CD4-positive, alpha-beta T cell treated with Interleukin-4 for 1 hour (primary cell): ENCODE results near the gene CAMK2A.

Source experiments
- DNase-seq, 2 donors: peaks; one replicate each; pipeline ENCODE4 v3.0.0-alpha.2; 2020 to 2022

CAMK2A gene

DNA sequence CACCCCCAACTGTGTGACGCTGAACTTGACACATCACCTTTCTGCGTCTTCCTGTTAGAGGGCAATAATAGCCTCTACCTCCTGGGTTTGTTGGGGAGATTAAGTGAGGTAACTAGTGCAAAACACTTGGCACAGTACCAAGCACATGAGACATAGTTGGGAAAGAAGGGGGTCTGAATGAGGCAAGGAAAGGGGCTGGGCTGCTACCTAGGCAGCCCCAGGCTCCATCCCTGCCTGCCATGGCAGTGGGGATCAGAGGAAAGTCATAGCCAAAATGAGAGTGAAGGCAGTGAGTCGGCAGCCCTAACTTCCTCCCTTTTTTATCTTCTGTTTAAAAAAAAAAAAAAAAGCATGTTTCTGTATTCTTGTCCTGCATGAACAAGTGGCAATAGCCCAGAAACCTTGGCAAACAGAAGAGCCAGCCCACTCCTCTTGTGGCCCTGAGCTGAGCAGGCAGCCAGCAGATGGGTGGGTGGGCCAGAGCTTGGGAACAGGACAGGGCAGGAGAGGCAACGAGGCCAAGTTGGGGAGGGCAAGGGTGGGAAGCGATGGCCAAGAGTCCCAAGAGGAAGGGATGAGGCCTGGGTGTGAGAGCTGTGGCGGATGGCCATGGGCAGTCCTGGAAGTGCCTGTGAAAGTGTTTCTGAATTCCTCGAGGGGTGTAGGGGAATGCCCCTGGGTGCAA, 11.4 kb downstream of the CAMK2A start:
- no peak for DNase-seq

DNA sequence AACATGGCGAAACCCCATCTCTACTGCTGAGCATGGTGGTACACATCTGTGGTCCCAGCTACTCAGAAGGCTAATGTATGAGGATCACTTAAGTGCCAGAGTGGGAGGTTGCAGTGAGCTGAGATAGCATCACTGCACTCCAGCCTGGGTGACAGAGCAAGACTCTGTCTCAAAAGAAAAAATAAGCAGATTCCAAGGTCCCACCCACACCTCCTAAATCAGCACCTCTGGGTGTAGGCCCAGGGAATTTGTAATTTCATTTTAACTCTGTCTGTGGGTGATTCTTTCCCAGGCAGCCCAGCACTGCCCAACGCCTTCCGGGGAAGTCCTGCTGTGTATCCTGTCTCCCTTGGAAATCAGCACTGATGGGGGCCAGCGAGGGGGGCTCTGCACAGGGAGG, 12.5 kb downstream of the CAMK2A start:
- no peak for DNase-seq

DNA sequence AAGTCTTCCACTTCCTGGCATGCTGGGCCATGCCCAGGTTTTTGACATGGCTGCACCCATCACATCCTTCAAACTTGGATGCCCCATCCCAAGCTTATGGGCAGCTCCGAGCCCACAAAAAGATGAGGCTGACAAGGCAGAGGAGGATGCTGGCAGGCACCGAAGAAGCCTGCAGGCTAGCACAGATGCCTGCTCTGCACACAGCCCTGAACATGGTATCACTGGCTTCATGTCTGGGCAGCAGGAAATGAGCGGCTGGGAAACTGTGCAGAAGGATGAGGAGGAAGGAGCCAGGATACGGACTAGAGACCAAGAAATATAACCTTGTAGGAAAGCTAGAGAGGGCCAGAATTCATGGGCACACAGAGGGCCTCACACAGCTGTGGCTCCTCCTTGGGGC, 14.8 kb downstream of the CAMK2A start:
- DNase-seq: no peak

DNA sequence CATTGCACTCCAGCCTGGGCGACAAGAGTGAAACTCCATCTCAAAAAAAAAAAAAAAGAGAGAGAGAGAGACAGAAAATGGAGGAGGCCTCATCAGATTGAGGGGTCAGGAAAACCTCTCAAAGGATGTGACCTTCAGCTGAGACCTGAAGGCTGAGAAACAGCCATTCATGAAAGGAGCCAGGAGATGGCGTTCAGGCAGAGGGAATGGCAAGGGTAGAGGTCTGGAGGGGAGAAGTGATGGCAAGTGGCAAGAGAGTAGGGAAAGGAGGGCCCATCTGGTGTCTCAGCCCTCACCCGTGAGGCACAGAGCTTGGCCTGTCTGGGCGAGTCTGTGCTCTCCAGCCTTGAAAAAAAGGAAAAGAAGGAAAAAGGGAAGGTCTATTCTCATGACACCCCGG, 17.0 kb downstream of the CAMK2A start:
- DNase-seq: peak in 1 of 2 donors; percentile 5

DNA sequence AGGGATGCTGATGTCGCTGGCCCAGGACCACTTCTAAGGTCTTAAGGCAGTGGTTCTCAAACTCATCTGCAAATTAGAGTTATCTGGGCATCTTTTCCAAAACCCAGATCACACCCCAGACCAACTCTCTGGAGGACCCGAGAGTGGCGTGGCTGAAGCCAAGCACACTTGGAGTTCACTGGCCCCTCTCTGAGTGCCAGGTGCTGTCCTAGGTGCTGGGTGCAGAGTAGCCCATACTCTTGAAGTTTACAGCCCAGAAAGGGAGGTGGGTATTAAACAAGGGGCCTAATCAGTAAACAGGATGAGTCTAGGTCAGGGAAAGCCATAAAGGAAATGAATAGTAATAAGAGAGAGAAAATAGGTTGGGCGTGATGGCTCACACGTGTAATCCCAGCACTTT, 17.6 kb downstream of the CAMK2A start:
- no peak for DNase-seq

GRCh38 chr5:150271296-150271692, 18.3 kb downstream of the CAMK2A start:
- DNase-seq: no peak

- DNase-seq: no peak
Measured at GRCh38 chr5:150270541-150271295, 18.9 kb downstream of the CAMK2A start.

GRCh38 chr5:150266871-150267291, 22.7 kb downstream of the CAMK2A start:
- no peak for DNase-seq

- no peak for DNase-seq
Measured at GRCh38 chr5:150265870-150266383, 23.6 kb downstream of the CAMK2A start.

- no peak for DNase-seq
Measured at GRCh38 chr5:150264667-150265603, 24.6 kb downstream of the CAMK2A start.

- DNase-seq: no peak
Measured at GRCh38 chr5:150263801-150264621, 25.6 kb downstream of the CAMK2A start.

DNA sequence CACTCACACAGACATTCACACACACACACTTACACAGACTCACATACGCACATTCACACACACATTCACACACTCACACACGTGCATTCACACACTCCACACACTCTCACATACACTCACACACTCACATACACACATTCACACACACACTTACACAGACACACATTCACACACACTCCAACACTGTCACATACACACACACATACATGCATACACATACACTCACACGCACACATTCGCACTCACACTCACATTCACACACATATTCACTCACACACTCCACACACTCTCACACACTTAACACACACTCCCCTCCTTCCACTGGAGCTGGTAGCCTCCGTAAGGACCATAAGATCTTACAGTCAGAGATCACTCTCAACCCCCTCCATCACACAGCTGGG, 26.2 kb downstream of the CAMK2A start:
- no peak for DNase-seq

- no peak for DNase-seq
Measured at GRCh38 chr5:150262502-150262901, 27.1 kb downstream of the CAMK2A start.

DNA sequence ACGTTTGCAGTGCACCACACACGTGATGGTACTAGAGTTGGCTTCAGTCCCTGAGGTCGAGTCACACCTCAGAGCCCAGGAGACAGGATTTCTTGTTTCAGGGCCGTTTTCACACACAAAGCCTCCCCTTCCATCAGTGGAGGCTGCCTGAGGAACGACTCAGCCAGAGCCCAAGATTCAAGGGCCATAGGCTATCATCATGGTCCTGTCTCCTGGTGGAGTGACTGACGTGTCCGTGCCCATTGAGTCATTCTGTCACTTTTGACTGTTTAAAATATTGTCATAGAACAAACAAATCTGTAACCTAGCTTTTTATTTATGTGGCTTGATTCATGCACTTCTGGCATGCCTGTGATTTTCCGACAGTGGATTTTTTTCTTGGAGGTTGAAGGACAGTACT, 28.3 kb downstream of the CAMK2A start:
- no peak for DNase-seq

DNA sequence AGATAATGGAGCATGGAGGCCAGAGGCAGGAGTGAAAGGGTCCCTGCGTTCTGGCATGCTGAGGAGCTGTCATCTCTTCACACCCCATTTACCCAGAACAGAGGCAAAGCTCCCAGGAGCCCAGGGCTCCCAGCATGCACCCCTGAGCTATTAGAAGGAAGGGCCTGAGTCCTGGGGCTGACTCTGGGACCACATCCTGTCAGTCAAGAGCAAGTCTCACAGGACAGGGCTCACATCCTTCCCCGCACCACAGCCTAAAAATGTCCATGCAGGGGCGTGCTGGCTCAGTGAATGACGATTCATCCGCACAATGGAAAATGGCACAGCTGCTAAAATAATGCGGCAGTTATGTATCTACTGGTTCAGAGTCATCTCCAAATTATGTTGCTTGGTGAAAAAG, 31.4 kb downstream of the CAMK2A start:
- DNase-seq: no peak

DNA sequence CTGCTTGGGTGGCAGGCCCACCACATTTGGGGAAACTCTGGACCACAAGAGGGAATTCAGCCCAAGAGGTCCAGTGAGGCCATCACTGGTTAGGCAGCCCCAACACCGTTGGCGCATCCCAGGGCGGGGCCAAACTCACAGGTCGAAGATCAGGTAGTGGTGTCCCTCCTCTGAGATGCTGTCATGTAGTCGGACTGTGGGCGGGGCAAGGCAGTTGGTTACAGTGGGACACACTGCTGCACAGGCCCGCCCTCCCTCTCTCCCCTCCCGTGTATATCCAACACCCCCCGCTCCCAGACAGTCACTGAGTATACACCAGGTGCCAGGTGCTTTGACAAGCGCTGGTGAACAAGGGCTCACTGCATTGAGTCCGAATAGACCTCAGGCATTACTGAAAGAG, 32.1 kb downstream of the CAMK2A start:
- no peak for DNase-seq

DNA sequence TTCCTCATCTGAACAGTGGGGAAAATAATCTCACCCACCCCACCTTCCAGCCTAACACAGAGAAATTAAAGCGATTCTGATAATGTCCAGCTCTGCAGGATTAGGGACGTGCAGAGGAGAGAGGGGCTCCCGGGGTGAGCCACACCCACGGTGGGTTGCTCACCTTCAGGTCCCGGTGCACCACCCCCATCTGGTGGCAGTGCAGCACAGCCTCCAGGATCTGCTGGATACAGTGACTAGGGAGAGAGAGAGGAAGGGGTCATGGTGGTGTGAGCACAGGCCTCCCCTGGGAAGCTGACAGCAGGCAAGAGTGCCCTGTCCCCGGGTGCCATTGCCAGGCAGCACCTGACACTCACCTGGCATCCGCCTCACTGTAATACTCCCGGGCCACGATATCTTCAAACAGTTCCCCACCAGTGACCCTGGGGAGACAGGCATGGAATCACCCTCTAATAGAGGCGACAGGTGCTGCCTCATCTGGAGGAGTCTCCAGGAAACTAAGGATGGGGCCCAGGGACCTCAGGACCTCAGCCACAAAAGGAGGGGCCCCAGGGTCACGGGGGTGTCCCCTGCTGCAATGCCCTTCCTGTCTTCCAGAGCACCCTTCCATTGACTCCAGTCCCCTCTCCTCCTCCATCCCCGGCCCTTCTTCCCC, 33.0 kb downstream of the CAMK2A start:
- DNase-seq: no peak

- DNase-seq: no peak
Measured at GRCh38 chr5:150255659-150256409, 33.7 kb downstream of the CAMK2A start.

DNA sequence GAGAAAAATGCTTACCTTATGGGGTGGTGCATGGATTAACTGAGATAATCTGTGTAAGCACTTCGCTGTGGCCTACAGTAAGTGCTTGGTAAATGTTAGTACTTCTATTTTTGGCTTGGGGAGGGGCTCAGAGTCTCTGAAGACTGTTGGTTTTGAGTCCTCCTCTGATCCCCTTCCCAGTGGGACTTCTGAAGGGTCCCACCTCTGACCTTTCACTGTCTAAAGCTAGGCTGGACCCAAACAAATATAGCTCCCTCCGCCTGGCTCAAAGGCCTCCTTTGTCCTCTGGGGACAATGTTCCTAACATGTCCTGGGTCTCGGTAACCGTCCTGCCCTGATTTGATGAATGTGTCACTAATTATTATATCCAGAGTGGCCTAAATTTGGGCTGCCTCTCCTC, 34.8 kb downstream of the CAMK2A start:
- no peak for DNase-seq

GRCh38 chr5:150254363-150254762, 35.2 kb downstream of the CAMK2A start:
- DNase-seq: no peak
